Superior temporal gyrus (tissue), 1 donor: ENCODE measurements around the gene KLC1.

Experiments used
- DNase-seq: peaks from one replicate; pipeline ENCODE4 v3.0.0-alpha.2; 2016; ENCODE audit errors: extremely low spot score

Gene KLC1

GRCh38 chr14:103704708-103705107 is 75.7 kb downstream of the KLC1 start:
- no peak for DNase-seq

DNA sequence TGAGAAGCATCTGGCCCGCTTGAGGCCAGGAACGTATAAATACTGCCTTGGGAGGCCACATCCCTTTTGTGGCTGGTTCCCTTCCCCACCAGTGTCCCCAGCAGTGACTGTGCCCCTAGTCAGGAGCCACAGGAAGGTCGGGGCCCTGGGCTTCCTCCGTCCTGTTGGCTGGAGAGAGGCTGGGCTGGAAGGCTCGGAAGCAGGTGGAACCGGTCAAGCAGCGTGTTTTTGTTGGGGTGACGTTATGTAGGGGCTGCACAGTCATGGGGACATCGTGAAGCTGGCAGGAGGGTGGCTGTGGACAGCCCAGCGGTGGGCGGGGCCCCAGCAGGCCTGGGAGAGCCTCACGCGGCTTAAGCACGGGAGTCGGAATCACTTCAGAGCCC is 76.1 kb downstream of the KLC1 start:
- no peak for DNase-seq

DNA sequence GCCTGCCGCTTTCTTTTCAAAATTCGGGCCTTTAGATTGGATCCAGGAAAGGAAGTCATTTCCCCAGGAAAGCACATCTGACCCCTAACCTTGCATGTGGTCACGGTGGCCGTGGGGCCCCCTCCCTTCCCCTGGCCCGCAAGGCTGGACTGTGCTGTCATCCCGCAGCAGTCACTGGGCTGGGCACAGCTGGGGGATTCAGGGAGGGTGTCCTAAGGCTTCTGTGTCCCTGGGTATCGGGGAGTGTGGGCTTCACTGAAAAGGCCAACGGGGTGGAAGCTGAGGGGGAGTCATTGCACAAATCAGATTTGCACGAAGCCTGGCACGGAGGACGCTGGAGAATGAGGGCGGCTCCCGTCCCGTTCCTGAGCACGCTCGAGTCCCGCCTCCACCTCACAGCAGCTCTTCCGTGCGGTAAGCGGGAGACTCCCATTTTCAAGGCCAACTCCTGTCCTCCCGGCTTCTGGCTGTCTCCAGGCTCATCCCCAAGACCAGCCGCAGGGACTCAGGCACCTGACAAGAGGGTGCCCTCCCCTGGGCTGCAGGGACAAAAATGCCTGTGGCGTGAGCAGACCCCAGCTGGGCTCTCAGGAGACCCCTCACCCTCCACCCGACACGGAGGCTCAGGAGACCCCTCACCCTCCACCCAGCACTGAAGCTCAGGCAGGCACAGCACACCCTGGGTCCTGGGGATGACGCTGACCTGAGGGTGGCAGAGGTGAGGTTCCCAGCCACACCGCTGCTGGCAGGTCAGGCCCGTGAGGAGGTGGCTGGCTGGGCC is 76.7 kb downstream of the KLC1 start:
- no peak for DNase-seq

- no peak for DNase-seq
These were observed 77.7 kb downstream of the KLC1 start for GRCh38 chr14:103706551-103707328.

DNA sequence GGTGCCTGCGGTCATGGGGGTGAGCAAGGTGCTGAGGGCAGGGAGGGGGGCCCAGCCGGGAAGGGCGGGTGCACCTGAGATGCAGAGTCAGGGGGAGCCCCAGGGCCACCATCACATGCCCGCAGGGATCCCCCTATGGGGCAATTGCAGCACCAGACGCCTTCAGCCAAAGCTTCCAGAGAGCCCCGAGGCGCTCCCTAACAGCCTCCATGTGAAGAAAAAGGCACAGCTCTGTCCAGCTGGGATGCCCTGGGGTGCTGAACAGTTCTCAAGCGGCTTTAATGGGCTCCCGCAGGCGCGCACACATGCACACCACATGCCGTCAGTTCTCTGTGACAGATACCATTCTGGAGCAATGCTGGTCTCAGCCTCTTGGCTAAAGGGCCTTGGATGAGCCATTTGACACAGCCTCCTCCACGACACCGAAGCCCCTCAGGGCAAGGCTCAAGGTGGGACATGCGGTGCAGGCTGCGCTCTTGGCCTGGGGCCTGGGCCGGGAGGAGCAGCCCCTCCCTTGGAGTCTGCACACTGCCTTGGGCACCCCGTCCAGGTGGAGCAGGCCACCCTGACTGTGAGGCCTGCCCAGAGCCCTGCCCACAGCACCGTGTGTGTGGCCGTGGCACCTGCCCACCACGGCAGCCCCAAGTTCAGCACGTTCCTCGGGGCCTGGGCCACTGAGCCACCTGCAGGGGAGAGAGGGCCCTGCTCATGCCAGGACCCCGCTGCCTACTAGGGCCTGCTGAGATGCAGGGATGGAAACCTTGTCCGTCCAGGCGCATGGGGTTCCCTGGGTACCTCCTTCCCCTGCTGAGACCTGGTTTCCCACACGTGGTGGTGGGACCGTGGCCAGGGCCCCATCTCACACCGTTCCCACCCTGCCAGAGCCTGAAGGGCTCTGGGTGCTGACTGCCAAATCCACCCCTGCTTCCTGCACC is 78.6 kb downstream of the KLC1 start:
- no peak for DNase-seq

DNA sequence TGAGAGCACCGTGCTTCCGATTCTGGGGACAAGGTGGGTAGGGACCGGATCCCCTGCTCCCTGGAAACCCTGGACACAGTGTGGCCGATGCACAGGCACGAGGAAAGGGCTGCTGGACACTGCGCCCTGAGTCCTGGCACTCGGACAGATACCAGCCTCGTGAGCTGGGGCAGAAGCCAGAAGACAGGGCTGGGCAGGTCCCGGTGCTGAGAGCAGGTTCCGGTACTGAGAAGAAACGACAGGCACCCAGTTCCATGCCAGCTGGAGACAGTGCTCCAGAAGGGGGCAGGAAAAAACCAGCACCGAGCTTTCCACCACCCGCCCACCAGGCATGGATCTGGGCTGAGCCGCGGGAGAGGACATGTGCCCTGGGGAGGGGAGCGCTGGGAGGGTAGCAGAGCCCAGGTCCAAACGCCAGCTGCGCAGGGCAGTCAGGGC is 79.8 kb downstream of the KLC1 start:
- DNase-seq: peak; percentile 54

GRCh38 chr14:103709814-103710213 is 80.8 kb downstream of the KLC1 start:
- DNase-seq: no peak

- no peak for DNase-seq
These were observed 81.9 kb downstream of the KLC1 start for GRCh38 chr14:103710771-103711377.

GRCh38 chr14:103711516-103712431 is 82.8 kb downstream of the KLC1 start:
- no peak for DNase-seq

GRCh38 chr14:103712633-103713247 is 83.7 kb downstream of the KLC1 start:
- DNase-seq: no peak

- DNase-seq: no peak
These were observed 84.5 kb downstream of the KLC1 start for GRCh38 chr14:103713304-103714062.

DNA sequence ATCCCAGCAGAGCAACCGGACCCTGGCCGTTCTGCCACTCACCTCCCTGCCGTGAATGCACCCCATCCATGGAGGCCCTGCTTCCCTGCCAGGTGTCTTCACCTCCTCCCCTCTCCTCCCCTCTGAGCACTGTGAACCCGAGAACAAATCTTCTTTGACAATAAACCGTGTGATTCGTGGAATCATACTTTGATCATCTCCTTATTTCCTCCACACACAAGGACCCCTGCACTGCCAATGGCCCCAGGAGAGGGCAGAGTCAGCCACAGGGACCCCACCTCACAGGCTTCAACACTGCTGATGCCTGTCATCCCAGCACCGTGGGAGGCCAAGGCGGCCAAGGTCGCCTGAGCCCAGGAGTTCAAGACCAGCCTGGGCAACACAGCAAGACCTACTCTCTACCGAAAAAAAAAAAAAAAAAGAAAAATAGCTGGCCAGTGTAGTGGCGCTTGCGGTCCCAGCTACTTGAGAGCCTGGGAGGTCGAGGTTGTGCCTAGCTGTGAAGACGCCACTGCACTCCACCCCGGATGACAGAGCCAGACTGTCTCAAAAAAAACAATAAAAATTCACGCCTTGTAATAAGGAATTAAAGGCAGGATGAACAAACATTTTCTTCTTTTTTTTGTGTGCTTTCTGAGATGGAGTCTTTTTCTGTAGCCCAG is 85.2 kb downstream of the KLC1 start:
- DNase-seq: no peak

DNA sequence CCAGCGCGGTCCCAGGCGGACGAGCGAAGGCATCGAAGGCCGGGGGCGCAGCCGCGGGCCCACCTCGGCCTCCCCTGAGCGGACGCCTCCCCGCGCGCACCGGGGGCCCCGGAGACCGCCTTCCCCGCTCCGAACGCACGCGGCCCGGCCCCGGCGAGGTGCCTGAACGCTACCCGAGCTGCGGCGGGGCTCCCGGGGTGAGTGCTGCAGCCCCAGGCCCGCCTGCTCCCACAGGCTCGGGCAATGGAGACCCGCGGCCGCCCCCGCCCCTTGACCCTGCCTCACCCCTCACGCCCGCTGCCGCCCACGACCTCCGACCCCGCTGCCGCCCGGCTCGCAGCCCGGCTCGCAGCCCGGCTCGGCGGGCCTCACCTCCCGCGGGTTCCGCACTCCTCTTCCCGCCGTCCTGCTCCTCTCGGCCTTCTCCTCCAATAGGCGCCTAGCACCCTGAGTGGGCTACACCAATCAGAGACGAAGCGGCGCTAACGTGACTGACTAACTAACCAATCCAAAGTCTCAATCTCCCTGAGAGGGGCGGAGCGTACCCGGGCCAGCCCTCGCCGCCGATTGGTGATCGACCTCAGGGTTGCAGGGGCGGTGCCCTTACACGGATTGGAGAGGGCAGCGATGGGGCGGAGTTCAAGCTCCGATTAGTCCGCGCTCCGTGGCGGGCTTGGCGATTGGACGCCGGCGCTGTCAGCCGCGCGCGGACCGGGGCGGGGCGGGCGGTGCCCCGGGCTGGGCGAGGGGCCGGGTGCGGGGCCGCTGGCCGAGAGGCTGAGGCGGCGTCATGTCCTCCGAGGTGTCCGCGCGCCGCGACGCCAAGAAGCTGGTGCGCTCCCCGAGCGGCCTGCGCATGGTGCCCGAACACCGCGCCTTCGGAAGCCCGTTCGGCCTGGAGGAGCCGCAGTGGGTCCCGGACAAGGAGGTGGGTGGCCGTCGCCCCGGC is 86.3 kb downstream of the KLC1 start, which contains the start of the genes XRCC3 and ZFYVE21:
XRCC3 (minus strand) TSS at position 400 of the 949 bp plus-strand sequence. CDS start 4,364 bp downstream, outside the sequence.
ZFYVE21 (plus strand) TSS at position 759 of the 949 bp plus-strand sequence; CDS start at position 791, 32 bp downstream.
- DNase-seq: peak; percentile 99

DNA sequence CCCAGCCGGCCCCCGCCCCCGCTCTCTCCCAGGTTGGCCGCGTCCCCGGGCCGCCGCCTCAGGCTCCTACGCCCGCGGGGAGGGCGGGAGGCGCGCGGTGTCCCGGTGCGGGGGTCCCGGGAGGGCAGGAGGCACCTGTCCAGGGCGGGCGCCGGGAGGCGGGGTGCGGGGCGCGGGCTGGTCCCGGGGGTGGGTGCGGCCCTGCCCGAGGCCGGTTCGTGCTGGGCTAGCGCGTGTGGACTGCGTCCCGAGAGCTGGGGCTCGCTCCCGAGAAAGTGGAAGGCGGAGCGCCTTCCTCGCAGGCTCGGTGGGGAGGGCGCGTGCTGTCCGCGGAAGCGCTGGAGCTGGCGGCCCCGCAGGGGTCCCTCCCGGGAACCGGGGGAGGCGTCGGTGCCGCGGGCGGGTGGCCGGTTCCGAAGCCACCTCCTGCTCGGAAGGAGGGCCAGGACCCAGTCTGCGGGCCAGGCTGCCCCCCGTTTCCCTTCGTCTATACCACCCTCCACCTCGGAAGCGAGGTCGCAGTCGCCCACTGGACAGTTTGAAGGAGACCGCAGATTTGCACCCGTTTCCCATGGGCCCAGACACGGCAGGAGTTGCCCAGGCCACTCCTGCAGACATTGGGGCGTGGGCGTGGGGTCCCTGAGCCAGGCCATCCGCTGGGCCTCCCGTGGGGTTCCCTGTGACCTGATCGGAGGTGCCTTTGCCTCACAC is 87.2 kb downstream of the KLC1 start:
- DNase-seq: no peak

DNA sequence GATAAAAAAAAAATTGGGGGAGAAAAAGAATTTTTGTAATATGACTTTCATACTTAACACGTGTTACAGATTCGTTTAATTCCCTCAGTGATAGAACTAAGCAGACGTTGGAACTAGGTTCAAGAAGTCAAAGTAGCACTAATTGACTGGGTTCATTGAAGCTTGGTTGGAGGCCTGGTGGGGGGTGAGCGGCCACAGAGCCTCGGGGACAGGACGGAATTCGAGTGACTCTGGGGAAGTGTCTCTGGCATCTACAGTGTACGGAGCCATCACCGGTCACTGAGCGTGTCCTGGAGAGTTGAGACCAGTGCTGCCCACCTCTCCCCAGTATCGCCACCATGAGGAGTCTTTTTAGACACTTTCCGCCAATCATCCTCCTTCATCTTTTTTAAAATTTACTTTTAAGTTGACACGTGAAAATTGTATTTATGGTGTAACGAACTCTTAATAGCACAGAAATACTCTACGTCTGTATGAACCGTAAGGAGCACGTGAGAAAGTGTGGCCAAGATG is 87.9 kb downstream of the KLC1 start:
- DNase-seq: no peak

GRCh38 chr14:103718572-103718971 is 89.6 kb downstream of the KLC1 start:
- DNase-seq: no peak
